Neural progenitor cell (in vitro differentiated cells): ENCODE measurements around the gene HAPSTR1. TPM values are rescaled to one million over a fixed set of nuclear protein-coding genes. Genes with fewer than 3 reads are reported as not detected.

Experiments used
- DNase-seq: peaks from one replicate; pipeline ENCODE4 v3.0.0-alpha.2; 2016; ENCODE audit warnings: low spot score
- H2AFZ ChIP-seq: fragments of 200-600 bp; sonication (generic); replicated peaks from 2 replicates; pipeline ENCODE4 v1.6.1; 2016; ENCODE audit warnings: antibody characterized with exemption
- H3F3A ChIP-seq: fragments of 200-600 bp; sonication (generic); 2 replicates; pipeline ENCODE4 v1.6.1; 2016; ENCODE audit warnings: antibody characterized with exemption, low read depth
- H3K27ac ChIP-seq: fragments of 200-600 bp; sonication (generic); 2 replicates; pipeline ENCODE4 v1.5.1; 2016; ENCODE audit warnings: mild to moderate bottlenecking
- H3K27me3 ChIP-seq: fragments of 200-600 bp; sonication (generic); 2 replicates; pipeline ENCODE4 v1.6.1; 2016; ENCODE audit warnings: mild to moderate bottlenecking, moderate library complexity
- H3K36me3 ChIP-seq: fragments of 200-600 bp; sonication (generic); 2 replicates; pipeline ENCODE4 v1.5.1; 2016
- H3K4me1 ChIP-seq: fragments of 200-600 bp; sonication (generic); 2 replicates; pipeline ENCODE4 v1.6.1; 2016; ENCODE audit warnings: mixed run types
- H3K4me2 ChIP-seq: fragments of 200-600 bp; sonication (generic); 2 replicates; pipeline ENCODE4 v1.6.1; 2016
- H3K4me3 ChIP-seq: fragments of 200-600 bp; sonication (generic); 2 replicates; pipeline ENCODE4 v1.5.1; 2016
- H3K79me2 ChIP-seq: fragments of 200-600 bp; sonication (generic); 2 replicates; pipeline ENCODE4 v1.6.1; 2016; ENCODE audit warnings: low read depth
- H3K9ac ChIP-seq: fragments of 200-600 bp; sonication (generic); 2 replicates; pipeline ENCODE4 v1.6.1; 2016
- H3K9me3 ChIP-seq: fragments of 200-600 bp; sonication (generic); 2 replicates; pipeline ENCODE4 v1.5.1; 2016; ENCODE audit warnings: low read depth
- H4K20me1 ChIP-seq: fragments of 200-600 bp; sonication (generic); 2 replicates; pipeline ENCODE4 v1.6.1; 2016; ENCODE audit warnings: low read depth
- H3K27ac Mint-ChIP-seq: 3 replicates; pipeline ENCODE4 v1.8.0; 2021; ENCODE audit warnings: mixed read lengths
- H3K27me3 Mint-ChIP-seq: 2 replicates; pipeline ENCODE4 v1.8.0; 2022; ENCODE audit warnings: low read depth, mild to moderate bottlenecking, inconsistent platforms, moderate library complexity, mixed read lengths; ENCODE audit not compliant: insufficient read depth
- H3K36me3 Mint-ChIP-seq: 3 replicates; pipeline ENCODE4 v1.8.0; 2021; ENCODE audit warnings: mixed read lengths
- H3K4me1 Mint-ChIP-seq: 3 replicates; pipeline ENCODE4 v1.8.0; 2021; ENCODE audit warnings: mixed read lengths
- H3K4me3 Mint-ChIP-seq: 3 replicates; pipeline ENCODE4 v1.8.0; 2021; ENCODE audit warnings: mild to moderate bottlenecking, moderate library complexity, mixed read lengths
- H3K9me3 Mint-ChIP-seq: 3 replicates; pipeline ENCODE4 v1.8.0; 2020; ENCODE audit warnings: mixed read lengths
- CTCF ChIP-seq: fragments of 200-600 bp; sonication (generic); IDR thresholded peaks from 2 replicates; pipeline ENCODE4 v1.5.1; 2017; ENCODE audit warnings: antibody characterized with exemption, mild to moderate bottlenecking
- EZH2 ChIP-seq: fragments of 200-600 bp; sonication (generic); IDR thresholded peaks from 2 replicates; pipeline ENCODE4 v1.6.1; 2017; ENCODE audit warnings: antibody characterized with exemption, mild to moderate bottlenecking, moderate library complexity
- EZH2phosphoT487 ChIP-seq: fragments of 200-600 bp; sonication (generic); IDR thresholded peaks from 2 replicates; pipeline ENCODE4 v1.6.1; 2017; ENCODE audit warnings: antibody characterized with exemption
- total RNA-seq: library from RNA; depleted of rRNA; stranded (reverse); fragments of >200 nt; gene quantifications from 2 replicates; pipeline ENCODE4 v1.2.3, GENCODE V29; 2015; ENCODE audit warnings: low replicate concordance

The HAPSTR1 gene
- total RNA-seq, 1 donor from 2014 or later, result 77.3 TPM

GRCh38 chr16:9070254-9070653 lies 21.2 kb upstream of the HAPSTR1 start:
- Histone ChIP-seq H3K9ac (no peak overlapping the region), H2AFZ (no peak overlapping the region), H3K36me3 (no peaks in the 10 kb centered on the region), H3K27ac (no peak overlapping the region), H3K4me2 (no peak overlapping the region), H3K9me3 (no peaks in the 10 kb centered on the region), H3K4me1 (no peaks in the 10 kb centered on the region), H4K20me1 (no peaks in the 10 kb centered on the region), H3K79me2 (no peaks in the 10 kb centered on the region), H3K4me3 (no peak overlapping the region), H3F3A (no peaks in the 10 kb centered on the region), H3K27me3 (no peaks in the 10 kb centered on the region)
- H3K27me3 Mint-ChIP-seq, result no peaks in the 10 kb centered on the region
- no peak for TF ChIP-seq EZH2
- no peak for TF ChIP-seq CTCF
- no peak for TF ChIP-seq EZH2phosphoT487
- no peak overlapping the region for H3K27ac Mint-ChIP-seq
- H3K4me3 Mint-ChIP-seq, result no peak overlapping the region
- H3K9me3 Mint-ChIP-seq, result no peaks in the 10 kb centered on the region
- no peaks in the 10 kb centered on the region for H3K4me1 Mint-ChIP-seq
- no peak for DNase-seq
- H3K36me3 Mint-ChIP-seq, result no peaks in the 10 kb centered on the region

- TF ChIP-seq EZH2 (no peak), EZH2phosphoT487 (no peak), CTCF (no peak)
- Histone ChIP-seq H2AFZ (no peak overlapping the region), H3K4me2 (no peak overlapping the region), H3K4me3 (no peak overlapping the region), H3K9me3 (no peaks in the 10 kb centered on the region), H3K36me3 (no peaks in the 10 kb centered on the region), H3F3A (no peaks in the 10 kb centered on the region), H3K9ac (no peak overlapping the region), H3K4me1 (no peaks in the 10 kb centered on the region), H3K27me3 (no peaks in the 10 kb centered on the region), H4K20me1 (no peaks in the 10 kb centered on the region), H3K79me2 (no peaks in the 10 kb centered on the region), H3K27ac (no peak overlapping the region)
- Mint-ChIP-seq H3K36me3 (no peaks in the 10 kb centered on the region), H3K4me3 (no peak overlapping the region), H3K4me1 (peaks cover under 1% of the 10 kb centered on the region), H3K27me3 (no peaks in the 10 kb centered on the region), H3K9me3 (peaks cover 1% of the 10 kb centered on the region), H3K27ac (no peak overlapping the region)
- no peak for DNase-seq
These were observed 20.1 kb upstream of the HAPSTR1 start for GRCh38 chr16:9071377-9071776.

GRCh38 chr16:9072806-9073341 lies 18.6 kb upstream of the HAPSTR1 start:
- Histone ChIP-seq H3K4me3 (no peak overlapping the region), H3F3A (no peaks in the 10 kb centered on the region), H3K79me2 (no peaks in the 10 kb centered on the region), H3K9ac (no peak overlapping the region), H3K4me1 (no peaks in the 10 kb centered on the region), H4K20me1 (no peaks in the 10 kb centered on the region), H3K36me3 (no peaks in the 10 kb centered on the region), H3K27me3 (no peaks in the 10 kb centered on the region), H3K4me2 (no peak overlapping the region), H3K9me3 (no peaks in the 10 kb centered on the region), H2AFZ (no peak overlapping the region), H3K27ac (no peak overlapping the region)
- peaks cover 8% of the 10 kb centered on the region for H3K9me3 Mint-ChIP-seq
- no peaks in the 10 kb centered on the region for H3K27me3 Mint-ChIP-seq
- peaks cover 2% of the 10 kb centered on the region for H3K4me1 Mint-ChIP-seq
- DNase-seq, result no peak
- no peak overlapping the region for H3K4me3 Mint-ChIP-seq
- no peak overlapping the region for H3K27ac Mint-ChIP-seq
- TF ChIP-seq EZH2phosphoT487, result no peak
- TF ChIP-seq EZH2, result no peak
- no peak for TF ChIP-seq CTCF
- no peaks in the 10 kb centered on the region for H3K36me3 Mint-ChIP-seq
